ENCODE data around the gene YEATS2.

GRCh38 chr3:183844606-183845005 lies 147.0 kb downstream of the YEATS2 start:
- no peak for TF ChIP-seq POLR2A (IDR thresholded peaks at IDR 0.05)
- TF ChIP-seq CTCF (IDR thresholded peaks at IDR 0.05 in 4 of 5, conservative IDR thresholded peaks at IDR 0.05 in 1 of 5), result no peak
